NCI-H526 treated with DMSO at 0.1 percent for 48 hours (cell line): ENCODE data around the gene TSPAN31.

Source experiments
- DNase-seq: peaks from one replicate; lab custom pipeline; 2025; lab: John Stamatoyannopoulos, UW

TSPAN31 gene

GRCh38 chr12:57793920-57794319, 49.1 kb downstream of the TSPAN31 start:
- DNase-seq, result no peak

- DNase-seq, result no peak
Measured at GRCh38 chr12:57795354-57795753, 50.5 kb downstream of the TSPAN31 start.

GRCh38 chr12:57796996-57797395, 52.2 kb downstream of the TSPAN31 start:
- no peak for DNase-seq

GRCh38 chr12:57797933-57798332, 53.1 kb downstream of the TSPAN31 start:
- DNase-seq, result no peak
